Measurements from ENCODE around the gene CD79A. TPM values are rescaled to one million over a fixed set of nuclear protein-coding genes. Genes with fewer than 3 reads are reported as not detected.

The CD79A gene
- total RNA-seq, 1 donor from 2014 or later = 0.84 TPM

DNA sequence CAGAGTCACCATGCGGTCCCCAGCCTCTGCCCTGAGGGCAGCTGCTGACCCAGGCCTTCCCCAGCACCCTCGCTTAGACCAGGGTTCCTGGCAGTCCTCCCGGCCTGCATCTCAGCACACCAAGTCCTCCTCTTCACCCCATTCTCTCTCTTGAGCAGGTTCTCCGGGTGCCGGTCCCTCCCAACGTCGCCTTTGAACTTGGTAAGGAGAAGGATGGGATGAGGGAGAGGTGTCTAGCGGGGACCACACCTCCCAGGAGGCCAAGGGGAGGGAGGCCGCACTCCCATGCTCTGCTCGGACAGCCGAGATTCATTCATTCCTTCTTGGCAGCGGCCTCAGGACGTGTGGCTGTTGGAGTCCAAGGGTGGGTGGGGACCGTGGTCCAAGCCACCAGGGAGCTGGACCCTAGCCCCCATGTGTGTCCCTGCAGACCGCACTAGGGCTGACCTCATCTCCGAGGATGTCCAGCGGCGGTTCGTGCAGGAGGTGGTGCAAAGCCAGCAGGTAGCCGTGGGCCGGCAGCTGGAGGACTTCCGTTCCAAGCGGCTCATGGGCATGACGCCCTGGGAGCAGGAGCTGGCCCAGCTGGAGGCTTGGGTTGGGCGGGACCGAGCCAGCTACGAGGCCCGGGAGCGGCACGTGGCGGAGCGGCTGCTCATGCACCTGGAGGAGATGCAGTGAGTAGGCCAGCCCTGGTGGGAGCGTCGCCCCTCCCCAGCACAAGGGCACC is 15.3 kb downstream of the CD79A start:
- Mint-ChIP-seq H3K4me1 (ENCODE audit: low read depth) (peaks cover 34% of the 10 kb centered on the region), H3K9me3 (no peaks in the 10 kb centered on the region), H3K36me3 (ENCODE audit: low read depth) (peaks cover 56% of the 10 kb centered on the region), H3K27ac (no peak overlapping the region), H3K4me3 (ENCODE audit: low read depth) (no peak overlapping the region), H3K27me3 (ENCODE audit: low read depth) (no peaks in the 10 kb centered on the region)
- intact Hi-C loops (cut with micrococcal nuclease) = no loop called here
- no peak for DNase-seq (ENCODE audit: low spot score)

DNA sequence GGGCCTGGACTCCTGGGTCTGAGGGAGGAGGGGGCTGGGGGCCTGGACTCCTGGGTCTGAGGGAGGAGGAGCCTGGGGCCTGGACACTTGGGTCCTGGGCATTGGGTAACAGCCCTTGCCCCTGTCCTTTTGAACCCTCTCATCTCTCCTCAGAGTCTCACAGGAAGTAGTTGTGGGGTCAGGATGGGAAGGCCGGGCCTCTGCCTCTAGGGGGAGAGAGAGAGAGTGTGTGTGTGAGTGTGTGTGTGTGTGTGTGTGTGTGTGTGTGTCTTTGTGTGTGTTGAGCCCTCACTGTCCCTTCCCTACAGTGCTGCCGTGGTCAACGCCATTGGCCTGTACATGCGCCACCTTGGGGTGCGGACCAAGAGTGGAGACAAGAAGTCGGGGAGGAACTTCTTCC is 16.8 kb downstream of the CD79A start:
- Mint-ChIP-seq H3K9me3 (no peaks in the 10 kb centered on the region), H3K27me3 (ENCODE audit: low read depth) (no peaks in the 10 kb centered on the region), H3K4me3 (ENCODE audit: low read depth) (no peak overlapping the region), H3K27ac (no peak overlapping the region), H3K36me3 (ENCODE audit: low read depth) (peaks cover 63% of the 10 kb centered on the region), H3K4me1 (ENCODE audit: low read depth) (peaks cover 27% of the 10 kb centered on the region)
- intact Hi-C loops (cut with micrococcal nuclease) = no loop called here
- no peak for DNase-seq (ENCODE audit: low spot score)

DNA sequence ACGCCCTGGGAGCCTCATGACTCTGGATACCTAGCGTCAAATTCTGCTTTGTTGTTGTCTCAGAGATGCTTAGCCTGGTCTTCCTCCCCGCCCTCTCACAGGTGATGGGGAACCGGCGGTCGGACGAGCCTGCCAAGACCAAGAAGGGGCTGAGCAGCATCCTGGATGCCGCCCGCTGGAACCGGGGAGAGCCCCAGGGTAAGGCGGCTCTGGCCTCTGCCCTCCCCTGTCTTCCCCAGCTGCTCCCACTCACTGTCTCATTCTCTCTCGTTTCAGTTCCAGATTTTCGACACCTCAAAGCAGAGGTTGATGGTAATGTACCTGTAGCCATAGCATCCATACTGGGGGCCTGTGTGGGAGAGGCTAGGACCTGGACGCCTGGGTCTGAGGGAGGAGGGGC is 17.3 kb downstream of the CD79A start:
- intact Hi-C loops (cut with micrococcal nuclease) = no loop called here
- Mint-ChIP-seq H3K4me3 (ENCODE audit: low read depth) (no peak overlapping the region), H3K27ac (no peak overlapping the region)

GRCh38 chr19:41895745-41896580 is 18.9 kb downstream of the CD79A start:
- Mint-ChIP-seq H3K27ac (peak overlapping the region; percentile 52), H3K9me3 (no peaks in the 10 kb centered on the region), H3K27me3 (ENCODE audit: low read depth) (no peaks in the 10 kb centered on the region), H3K4me3 (ENCODE audit: low read depth) (no peak overlapping the region), H3K4me1 (ENCODE audit: low read depth) (peaks cover 19% of the 10 kb centered on the region), H3K36me3 (ENCODE audit: low read depth) (peaks cover 66% of the 10 kb centered on the region)
- intact Hi-C loops (cut with micrococcal nuclease) = no loop called here
- no peak for DNase-seq (ENCODE audit: low spot score)

More for the DNA sequence above, 17.3 kb downstream of the CD79A start:
- no peaks in the 10 kb centered on the region for H3K27me3 Mint-ChIP-seq (ENCODE audit: low read depth)
- H3K4me1 Mint-ChIP-seq (ENCODE audit: low read depth) = peaks cover 25% of the 10 kb centered on the region
- H3K9me3 Mint-ChIP-seq = no peaks in the 10 kb centered on the region
- peaks cover 63% of the 10 kb centered on the region for H3K36me3 Mint-ChIP-seq (ENCODE audit: low read depth)
- DNase-seq (ENCODE audit: low spot score) = no peak

GRCh38 chr19:41896581-41896942 is 19.5 kb downstream of the CD79A start:
- no peak for DNase-seq (ENCODE audit: low spot score)
- peaks cover 64% of the 10 kb centered on the region for H3K36me3 Mint-ChIP-seq (ENCODE audit: low read depth)
- H3K4me1 Mint-ChIP-seq (ENCODE audit: low read depth) = peaks cover 17% of the 10 kb centered on the region
- no peaks in the 10 kb centered on the region for H3K9me3 Mint-ChIP-seq
- no peak overlapping the region for H3K4me3 Mint-ChIP-seq (ENCODE audit: low read depth)
- no peaks in the 10 kb centered on the region for H3K27me3 Mint-ChIP-seq (ENCODE audit: low read depth)
- peak overlapping the region; percentile 52 for H3K27ac Mint-ChIP-seq
- intact Hi-C loops (cut with micrococcal nuclease) = no loop called here

- H3K36me3 Mint-ChIP-seq (ENCODE audit: low read depth) = peaks cover 68% of the 10 kb centered on the region
- DNase-seq (ENCODE audit: low spot score) = no peak
- H3K4me3 Mint-ChIP-seq (ENCODE audit: low read depth) = no peak overlapping the region
- no peak overlapping the region for H3K27ac Mint-ChIP-seq
- peaks cover 13% of the 10 kb centered on the region for H3K4me1 Mint-ChIP-seq (ENCODE audit: low read depth)
- intact Hi-C loops (cut with micrococcal nuclease) = no loop called here
- no peaks in the 10 kb centered on the region for H3K27me3 Mint-ChIP-seq (ENCODE audit: low read depth)
- no peaks in the 10 kb centered on the region for H3K9me3 Mint-ChIP-seq
Observed at GRCh38 chr19:41897181-41897580, 20.1 kb downstream of the CD79A start.

DNA sequence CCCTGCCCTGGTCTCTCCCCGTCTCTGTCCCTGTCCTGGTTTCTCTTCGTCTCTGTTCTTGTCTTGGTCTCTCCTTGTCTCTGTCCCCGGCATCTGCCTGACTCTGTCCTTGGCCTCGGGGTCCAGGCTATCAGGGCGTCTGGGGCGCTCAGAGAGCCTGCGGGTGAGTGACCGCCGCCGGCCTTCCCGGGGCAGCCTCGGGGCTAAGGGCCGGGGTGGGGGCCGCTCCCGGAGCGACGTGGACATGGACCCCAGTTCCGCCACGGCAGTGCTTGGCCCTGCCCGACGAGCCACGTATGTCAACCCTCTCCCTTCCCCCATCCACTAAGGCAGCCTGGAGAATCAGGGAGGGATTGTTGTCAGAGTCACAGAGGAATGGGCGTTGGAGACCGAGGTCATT is 20.7 kb downstream of the CD79A start:
- H3K27ac Mint-ChIP-seq = peak overlapping the region; percentile 66
- H3K27me3 Mint-ChIP-seq (ENCODE audit: low read depth) = no peaks in the 10 kb centered on the region
- DNase-seq (ENCODE audit: low spot score) = no peak
- H3K36me3 Mint-ChIP-seq (ENCODE audit: low read depth) = peaks cover 73% of the 10 kb centered on the region
- peaks cover 13% of the 10 kb centered on the region for H3K4me1 Mint-ChIP-seq (ENCODE audit: low read depth)
- H3K9me3 Mint-ChIP-seq = no peaks in the 10 kb centered on the region
- intact Hi-C loops (cut with micrococcal nuclease) = no loop called here
- no peak overlapping the region for H3K4me3 Mint-ChIP-seq (ENCODE audit: low read depth)

DNA sequence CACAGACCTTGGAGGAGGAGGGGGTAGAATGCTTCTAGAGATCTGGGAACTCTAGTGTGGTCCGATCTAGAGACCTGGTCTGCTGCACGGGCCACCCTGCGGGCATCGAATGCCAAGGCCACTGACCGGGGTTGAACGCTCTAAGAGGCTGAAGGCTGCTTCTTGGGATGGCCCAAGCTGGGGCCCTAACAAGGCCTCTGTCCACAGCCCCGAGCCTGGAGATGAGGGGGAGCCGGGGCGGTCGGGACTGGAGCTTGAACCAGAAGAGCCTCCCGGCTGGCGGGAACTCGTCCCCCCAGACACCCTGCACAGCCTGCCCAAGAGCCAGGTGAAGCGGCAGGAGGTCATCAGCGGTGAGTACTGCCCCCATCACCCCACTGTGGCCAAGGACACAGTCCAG is 21.2 kb downstream of the CD79A start:
- Mint-ChIP-seq H3K9me3 (no peaks in the 10 kb centered on the region), H3K4me3 (ENCODE audit: low read depth) (no peak overlapping the region), H3K27ac (no peak overlapping the region), H3K4me1 (ENCODE audit: low read depth) (peaks cover 10% of the 10 kb centered on the region), H3K27me3 (ENCODE audit: low read depth) (no peaks in the 10 kb centered on the region), H3K36me3 (ENCODE audit: low read depth) (peaks cover 74% of the 10 kb centered on the region)
- DNase-seq (ENCODE audit: low spot score) = no peak
- intact Hi-C loops (cut with micrococcal nuclease) = no loop called here

- intact Hi-C loops (cut with micrococcal nuclease) = no loop called here
- peaks cover 84% of the 10 kb centered on the region for H3K36me3 Mint-ChIP-seq (ENCODE audit: low read depth)
- H3K27ac Mint-ChIP-seq = no peak overlapping the region
- peaks cover 9% of the 10 kb centered on the region for H3K4me1 Mint-ChIP-seq (ENCODE audit: low read depth)
- DNase-seq (ENCODE audit: low spot score) = no peak
- H3K9me3 Mint-ChIP-seq = no peaks in the 10 kb centered on the region
- no peak overlapping the region for H3K4me3 Mint-ChIP-seq (ENCODE audit: low read depth)
- no peaks in the 10 kb centered on the region for H3K27me3 Mint-ChIP-seq (ENCODE audit: low read depth)
Observed at GRCh38 chr19:41901707-41902360, 24.8 kb downstream of the CD79A start.

- Mint-ChIP-seq H3K4me3 (ENCODE audit: low read depth) (no peak overlapping the region), H3K36me3 (ENCODE audit: low read depth) (peaks cover 87% of the 10 kb centered on the region), H3K4me1 (ENCODE audit: low read depth) (peaks cover 9% of the 10 kb centered on the region), H3K27ac (no peak overlapping the region), H3K27me3 (ENCODE audit: low read depth) (no peaks in the 10 kb centered on the region), H3K9me3 (no peaks in the 10 kb centered on the region)
- intact Hi-C loops (cut with micrococcal nuclease) = no loop called here
- no peak for DNase-seq (ENCODE audit: low spot score)
Observed at GRCh38 chr19:41902594-41902993, 25.5 kb downstream of the CD79A start.

GRCh38 chr19:41903193-41903953 is 26.3 kb downstream of the CD79A start:
- H3K4me3 Mint-ChIP-seq (ENCODE audit: low read depth) = no peak overlapping the region
- no peak overlapping the region for H3K27ac Mint-ChIP-seq
- peaks cover 80% of the 10 kb centered on the region for H3K36me3 Mint-ChIP-seq (ENCODE audit: low read depth)
- peaks cover 9% of the 10 kb centered on the region for H3K4me1 Mint-ChIP-seq (ENCODE audit: low read depth)
- H3K9me3 Mint-ChIP-seq = no peaks in the 10 kb centered on the region
- DNase-seq (ENCODE audit: low spot score) = no peak
- intact Hi-C loops (cut with micrococcal nuclease) = no loop called here
- no peaks in the 10 kb centered on the region for H3K27me3 Mint-ChIP-seq (ENCODE audit: low read depth)

DNA sequence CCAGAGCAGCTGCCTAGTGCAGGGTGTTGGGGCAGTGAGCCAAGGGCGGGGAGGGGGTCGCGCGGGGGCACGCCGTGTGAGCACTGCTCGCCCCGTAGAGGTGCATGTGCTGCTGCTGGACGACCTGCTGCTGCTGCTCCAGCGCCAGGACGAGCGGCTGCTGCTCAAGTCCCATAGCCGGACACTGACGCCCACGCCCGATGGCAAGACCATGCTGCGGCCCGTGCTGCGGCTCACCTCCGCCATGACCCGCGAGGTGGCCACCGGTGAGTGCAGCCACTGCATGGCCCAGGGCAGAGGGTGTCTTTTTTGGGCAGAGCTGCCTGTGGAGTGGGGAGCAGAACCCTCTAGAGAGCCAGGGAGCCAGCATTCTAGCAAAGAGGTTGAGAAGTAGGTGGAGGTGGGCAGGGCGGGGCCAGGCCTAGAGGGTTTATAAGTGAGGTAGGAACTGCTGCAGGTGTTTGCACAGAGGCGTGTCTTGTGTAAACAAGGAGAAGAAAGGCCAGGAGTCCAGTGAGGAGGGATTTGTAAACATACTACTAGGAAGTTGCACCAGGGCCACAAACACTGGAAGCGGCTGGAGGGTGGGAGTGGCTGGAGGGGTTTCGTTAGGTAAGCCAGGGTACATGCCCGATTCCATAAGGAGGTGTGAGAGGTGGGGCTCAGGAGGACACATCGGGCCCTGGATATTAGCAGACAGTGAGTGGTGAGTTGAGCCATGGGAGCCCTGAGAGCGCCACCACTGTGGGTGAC is 27.2 kb downstream of the CD79A start:
- no peaks in the 10 kb centered on the region for H3K9me3 Mint-ChIP-seq
- H3K36me3 Mint-ChIP-seq (ENCODE audit: low read depth) = peaks cover 76% of the 10 kb centered on the region
- H3K4me3 Mint-ChIP-seq (ENCODE audit: low read depth) = no peak overlapping the region
- DNase-seq (ENCODE audit: low spot score) = no peak
- peaks cover 6% of the 10 kb centered on the region for H3K4me1 Mint-ChIP-seq (ENCODE audit: low read depth)
- no peaks in the 10 kb centered on the region for H3K27me3 Mint-ChIP-seq (ENCODE audit: low read depth)
- intact Hi-C loops (cut with micrococcal nuclease) = no loop called here
- H3K27ac Mint-ChIP-seq = no peak overlapping the region

Data from activated T-helper 2 cell treated with anti-CD3 and anti-CD28 coated beads, Interferon-gamma antibody, Interleukin-2, Interleukin-4, amounts not matched to agents 10 μg/mL and 5 μg/mL and 100 μg/mL, durations not matched to agents 14 hours and 24 hours and 36 hours (primary cell).